Activated CD4-positive, alpha-beta T cell treated with anti-CD3 and anti-CD28 coated beads, Interleukin-2, Interleukin-4, amounts not matched to agents 100 ng/mL and 50 ng/mL, durations not matched to agents 16 hours and 8 hours (primary cell): ENCODE measurements around the gene EFCAB6.

ENCODE experiments used
- DNase-seq: peaks from one replicate; pipeline ENCODE4 v3.0.0-alpha.2; 2020; ENCODE audit warnings: low spot score

EFCAB6 gene

DNA sequence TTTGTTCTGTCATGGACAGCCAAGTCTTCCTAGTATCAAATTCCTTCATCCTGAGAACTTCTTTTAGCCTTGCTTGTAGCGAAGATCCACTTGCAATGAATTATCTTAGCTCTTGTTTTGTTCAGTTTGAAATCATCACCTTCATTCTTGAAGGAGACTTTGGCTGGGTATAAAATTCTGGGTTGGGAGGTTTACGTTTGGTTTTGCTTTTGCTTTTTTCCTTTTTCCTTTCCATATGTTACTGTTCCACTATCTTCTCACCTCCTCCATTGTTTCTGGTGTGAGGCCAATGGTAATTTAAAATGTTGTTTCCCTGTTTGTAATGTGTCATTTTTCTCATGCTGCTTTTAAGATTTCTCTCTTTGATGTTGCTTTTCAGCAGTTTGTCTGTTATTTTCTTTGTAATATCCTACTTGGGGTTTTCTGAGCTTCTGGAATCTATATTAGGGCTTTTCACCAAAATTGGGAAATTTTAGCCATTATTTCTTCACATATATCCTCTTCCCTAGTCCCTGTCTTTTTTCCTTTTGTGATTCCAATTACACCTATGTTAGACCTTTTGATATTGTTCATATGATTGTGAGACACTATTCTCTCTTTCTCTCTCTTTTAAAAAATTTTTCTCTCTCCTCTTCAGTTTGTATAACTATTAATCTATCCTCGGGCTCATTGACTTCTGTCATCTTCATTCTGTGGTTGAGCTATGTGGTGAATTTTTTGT is 172.7 kb downstream of the EFCAB6 start:
- no peak for DNase-seq

DNA sequence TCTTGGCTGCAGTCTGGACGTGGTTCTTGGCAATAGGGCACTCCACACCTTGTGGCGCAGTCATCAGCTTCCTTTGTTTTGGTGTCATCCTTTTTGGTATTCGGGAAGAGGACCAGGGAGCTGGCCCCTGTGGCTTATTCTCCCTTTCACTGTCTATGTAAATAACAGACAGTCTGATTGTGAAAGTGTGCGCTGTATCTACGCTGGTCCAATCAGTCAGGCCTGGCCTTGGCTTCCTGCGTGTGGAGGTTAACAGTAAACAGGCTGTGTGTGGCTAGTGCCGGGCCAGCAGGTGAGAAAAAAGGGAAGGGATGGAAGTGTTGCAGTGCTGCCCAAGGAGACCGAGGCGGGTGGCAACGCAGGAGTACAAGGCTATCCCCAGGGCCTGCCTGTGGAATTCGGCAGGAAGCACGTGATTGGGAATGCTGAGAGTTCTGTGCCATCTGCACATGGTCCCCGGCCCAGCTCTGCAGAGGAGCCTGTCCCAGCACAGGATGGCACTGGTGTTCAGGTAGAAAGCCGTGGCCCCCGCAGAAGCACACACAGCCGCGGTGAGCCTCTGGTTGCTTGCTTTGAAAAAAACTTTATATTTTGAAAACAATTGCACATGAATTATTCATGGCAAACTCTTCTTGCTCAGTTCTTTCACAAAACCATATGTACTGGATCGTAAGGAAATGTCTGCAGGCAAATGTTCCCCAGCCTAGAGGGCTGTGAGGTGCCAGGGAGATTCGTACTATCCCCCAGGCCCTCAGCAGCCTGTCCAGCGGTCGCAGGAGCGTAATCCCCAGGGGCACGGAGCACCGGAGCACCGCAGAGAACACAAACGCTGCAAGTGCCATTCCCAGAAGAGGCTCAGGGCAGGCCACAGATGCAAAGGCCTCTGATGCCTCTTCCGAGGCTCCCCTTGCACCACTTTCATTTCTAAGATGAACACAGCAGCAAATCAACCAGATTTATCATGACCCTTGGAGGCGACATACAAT is 174.5 kb downstream of the EFCAB6 start:
- no peak for DNase-seq

GRCh38 chr22:43636086-43636485 is 176.0 kb downstream of the EFCAB6 start:
- DNase-seq, result no peak

DNA sequence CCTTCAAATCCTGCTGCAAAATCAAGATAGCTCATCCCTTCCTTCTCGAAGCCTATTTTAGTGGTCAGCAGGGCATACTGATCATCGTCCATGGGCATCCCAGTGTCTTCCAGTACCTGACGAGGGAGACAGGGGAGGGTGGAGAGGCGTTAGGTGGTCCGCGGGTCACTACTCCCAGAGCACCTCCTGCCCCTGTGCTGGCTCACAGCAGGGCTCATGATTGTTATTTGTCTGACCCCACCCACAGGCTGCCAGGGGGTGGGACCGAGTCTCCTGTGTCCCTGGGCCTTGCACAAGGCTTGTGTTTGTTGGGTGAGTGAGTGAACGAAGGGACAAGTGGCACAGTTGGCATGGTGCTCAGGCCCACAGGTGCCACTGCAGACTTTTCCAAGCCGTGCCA is 177.0 kb downstream of the EFCAB6 start:
- DNase-seq, result no peak

GRCh38 chr22:43634316-43634715 is 177.8 kb downstream of the EFCAB6 start:
- no peak for DNase-seq

DNA sequence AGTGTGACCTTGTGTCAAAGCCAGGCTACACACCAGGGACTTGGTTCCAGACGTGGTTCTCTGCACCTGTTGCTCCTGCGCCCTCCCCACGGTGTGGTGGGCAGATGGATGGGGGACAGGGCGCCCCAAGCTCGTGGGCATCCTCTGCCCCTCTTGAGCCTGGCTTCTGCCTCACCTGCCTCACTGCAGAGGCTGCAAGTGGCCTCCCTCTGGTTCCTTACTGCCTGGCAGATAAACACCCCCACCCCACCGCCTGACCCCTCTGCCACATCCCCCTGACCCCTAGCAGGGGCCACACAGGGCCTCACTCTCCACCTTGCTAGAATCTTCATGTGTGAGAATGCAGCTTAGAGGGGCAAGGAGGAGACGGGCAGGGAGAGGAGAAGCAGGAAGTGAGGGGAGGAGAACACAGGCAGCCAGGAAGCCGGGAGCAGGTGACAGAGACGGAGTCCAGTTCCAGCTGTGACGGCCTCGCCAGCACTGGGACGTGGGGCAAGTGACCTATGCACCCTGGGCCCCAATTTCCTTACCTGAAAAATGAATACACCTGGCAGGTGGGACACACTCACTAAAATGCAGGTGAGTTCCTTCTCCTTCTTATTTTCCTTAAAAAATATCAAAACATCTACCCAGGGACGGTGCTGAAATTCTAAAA is 178.3 kb downstream of the EFCAB6 start:
- DNase-seq, result no peak

DNA sequence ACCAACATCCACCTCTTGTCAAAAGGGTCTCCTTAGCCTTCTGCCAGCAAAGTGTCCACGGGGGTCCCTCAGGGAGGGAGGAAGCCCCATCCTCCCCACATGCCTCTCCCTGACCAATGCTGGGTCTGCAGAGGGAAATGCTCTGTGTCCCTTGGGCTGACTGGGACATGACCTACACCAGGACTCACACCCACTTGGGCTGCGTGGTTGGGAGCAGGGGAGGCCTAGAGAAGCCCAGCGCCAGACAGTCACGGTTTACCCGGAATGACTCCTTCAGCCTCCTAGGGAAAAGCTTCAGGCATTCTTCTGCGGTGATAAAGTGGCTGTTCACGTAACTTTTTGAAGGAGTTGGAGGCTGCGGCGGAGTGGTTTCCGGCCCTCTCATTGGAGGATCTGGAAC is 180.3 kb downstream of the EFCAB6 start:
- no peak for DNase-seq

- DNase-seq, result no peak
Observed at GRCh38 chr22:43631201-43631600, 180.9 kb downstream of the EFCAB6 start.

- DNase-seq, result no peak
Observed at GRCh38 chr22:43630451-43630850, 181.7 kb downstream of the EFCAB6 start.

DNA sequence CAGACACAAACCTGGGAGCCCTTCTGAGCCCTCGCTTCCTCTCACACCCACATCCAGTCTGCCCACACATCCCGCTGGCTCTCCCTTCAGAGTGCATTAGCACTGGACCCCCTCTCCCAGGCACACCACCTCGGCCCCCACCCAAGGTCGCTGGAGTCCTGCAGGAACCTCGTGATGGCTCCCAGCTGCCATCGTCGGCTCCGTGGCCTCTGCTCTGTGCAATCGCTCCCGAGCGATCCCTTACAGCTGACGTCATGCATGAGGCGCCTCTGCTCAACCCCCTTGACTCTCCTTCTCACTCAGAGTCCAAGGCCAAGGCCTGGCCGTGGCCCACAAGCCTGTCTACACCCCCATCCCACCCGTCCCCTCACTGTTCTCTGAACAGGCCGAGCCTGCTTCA is 183.9 kb downstream of the EFCAB6 start:
- no peak for DNase-seq

GRCh38 chr22:43627485-43628213 is 184.5 kb downstream of the EFCAB6 start:
- no peak for DNase-seq

DNA sequence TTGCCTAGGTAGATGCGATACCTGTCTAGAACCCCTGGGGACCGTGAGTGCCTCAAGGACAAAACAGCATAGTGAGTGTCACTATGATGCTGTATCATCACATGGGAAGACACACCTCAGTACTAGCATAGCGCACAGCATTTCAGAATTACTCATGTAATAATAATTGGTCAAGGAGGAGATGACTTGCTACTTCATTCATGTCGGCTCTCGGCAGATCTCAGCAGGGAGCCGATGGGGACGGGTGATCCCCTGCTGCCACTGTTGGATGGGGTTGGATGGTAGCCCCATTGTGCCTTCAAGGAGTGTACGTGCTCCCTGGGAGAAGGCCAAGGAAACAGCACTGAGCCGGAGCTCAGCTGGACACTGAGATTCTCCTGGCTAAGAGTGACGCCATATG is 186.9 kb downstream of the EFCAB6 start:
- no peak for DNase-seq

GRCh38 chr22:43624144-43624998 is 187.7 kb downstream of the EFCAB6 start:
- DNase-seq, result no peak

- DNase-seq, result no peak
Observed at GRCh38 chr22:43622886-43623285, 189.2 kb downstream of the EFCAB6 start.

DNA sequence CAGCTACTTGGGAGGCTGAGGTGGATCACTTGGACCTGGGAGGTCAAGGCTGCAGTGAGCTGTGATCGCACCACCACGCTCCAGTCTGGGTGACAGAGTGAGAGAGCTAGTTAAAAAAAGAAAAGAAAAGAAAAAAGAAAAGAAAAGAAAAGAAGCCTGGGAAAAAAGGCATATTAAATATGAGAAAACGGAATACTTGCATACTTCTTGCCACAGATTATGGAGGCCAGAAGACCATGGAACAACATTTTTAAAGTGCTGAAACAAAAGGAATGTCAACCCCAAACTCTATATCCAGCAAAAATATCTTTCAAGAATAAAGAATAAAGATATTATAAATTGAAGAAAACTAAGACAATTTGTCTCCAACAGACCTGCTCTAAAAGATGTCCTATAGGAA is 191.9 kb downstream of the EFCAB6 start:
- DNase-seq, result no peak

DNA sequence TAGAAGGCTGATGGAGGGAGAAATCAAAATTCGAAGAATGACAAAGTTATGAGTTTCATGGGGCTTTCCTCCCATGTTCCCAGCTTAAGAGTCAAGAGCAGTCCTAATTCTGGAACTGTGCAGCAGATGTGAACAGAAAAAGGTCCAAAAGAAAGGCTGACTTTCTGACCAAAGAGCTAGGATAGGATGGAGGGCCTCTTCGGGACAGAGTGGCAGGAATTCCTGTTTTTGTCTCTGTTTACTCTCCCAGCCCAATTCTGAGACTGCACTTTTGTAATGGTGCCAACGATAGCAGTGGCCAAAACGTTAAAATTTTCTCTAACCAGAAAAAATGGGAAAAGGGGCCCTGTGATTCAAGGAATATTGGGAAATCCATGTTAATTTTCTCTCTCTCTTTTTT is 193.6 kb downstream of the EFCAB6 start:
- DNase-seq, result no peak

DNA sequence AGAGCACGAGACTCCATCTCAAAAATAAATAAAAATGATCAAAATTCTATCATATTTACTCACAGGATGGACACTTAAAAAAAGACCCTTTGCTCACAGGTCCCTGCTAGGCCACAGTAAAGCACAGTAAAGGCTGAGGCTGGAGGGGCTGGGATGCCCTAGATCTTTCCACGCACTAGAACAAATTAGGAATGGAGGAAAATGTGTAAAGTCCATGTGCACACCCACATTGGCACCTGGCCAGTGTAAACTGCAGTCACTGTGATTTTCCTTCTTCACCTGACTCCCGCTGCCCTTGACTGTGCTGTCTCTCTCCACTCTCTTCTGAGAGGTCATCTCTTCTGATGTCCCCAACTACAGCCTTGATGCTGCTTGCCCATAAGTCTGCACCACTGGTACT is 195.5 kb downstream of the EFCAB6 start:
- DNase-seq, result no peak

- DNase-seq, result no peak
Observed at GRCh38 chr22:43600265-43600664, 211.8 kb downstream of the EFCAB6 start.

- DNase-seq, result no peak
Observed at GRCh38 chr22:43592476-43592875, 219.6 kb downstream of the EFCAB6 start.

DNA sequence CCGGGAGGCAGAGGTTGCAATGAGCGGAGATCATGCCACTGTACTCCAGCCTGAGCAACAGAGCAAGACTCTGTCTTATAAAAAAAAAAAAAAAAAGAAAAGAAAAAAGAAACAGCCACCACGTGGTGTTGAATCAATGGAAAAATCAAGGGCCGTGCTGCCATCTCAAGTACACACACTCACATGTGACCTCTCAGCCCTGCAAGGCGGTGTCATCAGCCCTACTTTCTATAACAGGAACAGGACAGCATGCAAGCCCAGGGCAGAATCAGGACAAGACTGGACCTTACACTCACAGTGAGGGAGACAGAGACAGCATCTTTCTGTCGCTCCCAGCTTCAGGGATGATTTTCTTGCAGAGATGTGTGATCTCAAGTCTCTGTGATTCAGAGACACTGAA is 220.7 kb downstream of the EFCAB6 start:
- DNase-seq, result no peak

- no peak for DNase-seq
Observed at GRCh38 chr22:43587574-43587973, 224.5 kb downstream of the EFCAB6 start.
